Measurements from ENCODE around the gene TRIP13. TPM values are rescaled to one million over a fixed set of nuclear protein-coding genes. Genes with fewer than 3 reads are reported as not detected.

TRIP13 gene
- total and polyA plus RNA-seq, 2 donors: 1.6 to 8.7 TPM

DNA sequence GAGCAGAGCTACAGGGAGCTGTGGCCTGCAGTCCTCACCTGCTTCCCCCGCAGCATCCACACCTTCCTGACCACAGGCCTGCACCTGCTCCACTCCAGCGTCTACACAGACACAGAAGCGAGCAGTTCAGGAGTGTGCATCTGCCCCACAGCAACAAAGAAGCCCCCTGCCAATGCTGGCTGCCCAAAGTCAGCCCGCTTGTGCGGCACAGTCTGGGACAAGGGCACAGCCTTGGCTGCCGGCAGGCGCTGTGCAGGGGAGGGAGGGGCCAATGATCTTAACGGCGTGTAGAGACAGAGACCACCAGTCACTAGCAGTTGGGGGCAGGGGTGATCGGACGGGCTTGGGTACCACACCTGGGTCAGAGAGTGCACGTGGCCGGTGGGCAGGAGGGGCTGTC, 6.6 kb upstream of the TRIP13 start:
- no peak for DNase-seq (ENCODE audit: extremely low spot score)
- 93% methylated on average over 13 of the region's 13 CpGs for WGBS
- Histone ChIP-seq H3K27ac (ENCODE audit: low read depth) (no peak overlapping the region), H3K4me3 (ENCODE audit: low read depth, low read length) (no peak overlapping the region), H3K4me1 (ENCODE audit: insufficient read depth) (no peaks in the 10 kb centered on the region), H3K36me3 (ENCODE audit: insufficient read depth) (peaks cover 11% of the 10 kb centered on the region)

DNA sequence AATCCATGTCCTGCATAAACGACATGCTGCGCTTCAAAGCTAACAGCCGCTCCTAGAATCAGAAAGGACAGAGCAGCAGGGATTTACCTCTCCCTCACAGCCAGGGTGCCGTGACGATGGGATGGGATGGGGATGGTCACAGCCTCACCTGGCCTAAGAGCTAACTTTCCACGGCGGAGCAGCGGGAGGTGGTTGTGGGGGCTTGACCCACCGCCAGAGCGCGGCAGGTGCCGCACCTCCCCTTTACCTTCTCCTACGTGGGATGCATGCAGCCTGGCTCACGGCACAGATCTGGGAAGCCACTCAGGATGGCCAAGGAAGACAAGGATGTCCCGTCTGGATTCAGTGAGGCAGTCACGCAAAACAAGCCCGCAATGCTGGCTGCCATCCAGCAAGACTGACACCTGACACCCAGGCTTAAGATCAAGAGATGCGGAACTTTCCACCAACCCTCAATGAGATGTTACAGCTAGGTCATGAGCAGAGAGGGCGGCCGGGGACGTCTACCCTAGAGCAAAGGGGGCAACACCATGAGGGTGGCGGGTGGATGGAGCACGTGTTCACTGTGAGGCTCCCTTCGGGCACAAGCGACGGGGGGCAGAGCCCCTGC, 5.9 kb upstream of the TRIP13 start:
- DNase-seq (ENCODE audit: extremely low spot score): no peak
- Histone ChIP-seq H3K27ac (ENCODE audit: low read depth) (no peak overlapping the region), H3K36me3 (ENCODE audit: insufficient read depth) (peaks cover 7% of the 10 kb centered on the region), H3K4me3 (ENCODE audit: low read depth, low read length) (no peak overlapping the region), H3K4me1 (ENCODE audit: insufficient read depth) (no peaks in the 10 kb centered on the region)
- WGBS: 93% methylated on average over 26 of the region's 26 CpGs

DNA sequence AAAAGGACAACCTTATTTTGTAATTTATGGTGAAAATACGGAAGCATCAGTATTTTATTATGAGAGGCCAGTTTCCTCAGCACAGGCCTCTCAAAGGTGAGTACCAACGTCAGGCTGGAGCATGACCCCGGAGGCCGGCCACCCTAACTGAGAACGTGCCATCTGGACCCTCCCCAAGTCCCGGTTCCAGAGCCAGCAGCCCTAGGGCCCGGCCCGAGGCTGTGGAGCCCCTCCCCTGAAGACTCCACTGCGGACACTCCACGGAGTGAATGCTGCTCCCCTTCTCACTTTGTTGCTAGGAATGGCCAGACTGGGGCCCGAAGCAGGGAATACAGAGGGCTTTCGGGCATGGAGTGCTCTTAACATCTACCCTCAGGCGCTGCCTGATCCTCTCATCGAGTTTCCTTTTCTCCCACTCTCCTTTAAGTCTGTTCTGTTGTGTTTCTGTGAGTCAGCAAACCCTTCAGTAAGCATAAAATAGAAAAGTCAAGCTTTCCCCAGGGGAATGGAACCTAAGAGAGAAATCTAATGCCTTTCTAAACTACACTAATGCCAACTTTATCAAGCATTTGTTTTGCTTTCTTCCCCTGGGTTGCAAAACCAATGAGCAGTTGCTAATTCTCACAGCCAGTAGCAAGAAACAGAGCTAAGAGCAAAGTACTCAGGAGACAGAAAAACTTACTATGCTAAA, 4.6 kb upstream of the TRIP13 start:
- Histone ChIP-seq H3K27ac (ENCODE audit: low read depth) (no peak overlapping the region), H3K36me3 (ENCODE audit: insufficient read depth) (peaks cover 7% of the 10 kb centered on the region), H3K4me3 (ENCODE audit: low read depth, low read length) (no peak overlapping the region), H3K4me1 (ENCODE audit: insufficient read depth) (no peaks in the 10 kb centered on the region)
- no peak for DNase-seq (ENCODE audit: extremely low spot score)
- 88% methylated on average over 14 of the region's 14 CpGs for WGBS

DNA sequence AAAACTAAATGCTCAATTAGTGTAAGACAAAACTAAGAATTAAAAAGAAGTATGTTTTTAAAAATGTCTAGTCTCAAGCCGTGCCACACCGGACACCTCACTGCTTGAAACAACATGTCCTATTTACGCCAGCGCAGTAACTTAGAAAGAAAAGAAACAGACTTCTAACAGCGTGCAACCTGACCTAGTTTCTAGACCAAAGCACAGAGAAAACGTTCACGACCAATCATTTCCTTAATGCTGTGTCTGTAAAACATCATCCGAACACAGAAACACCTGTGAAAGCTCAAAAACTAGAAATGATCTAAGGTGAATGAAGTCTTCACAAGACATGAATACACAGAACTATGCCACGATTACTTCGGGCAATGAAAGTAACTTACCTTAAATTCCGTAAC, 4.0 kb upstream of the TRIP13 start:
- no peaks in the 10 kb centered on the region for H3K4me1 ChIP-seq (ENCODE audit: insufficient read depth)
- no peak overlapping the region for H3K4me3 ChIP-seq (ENCODE audit: low read depth, low read length)
- H3K36me3 ChIP-seq (ENCODE audit: insufficient read depth): peaks cover 7% of the 10 kb centered on the region
- H3K27ac ChIP-seq (ENCODE audit: low read depth): no peak overlapping the region
- WGBS: 94% methylated on average over 11 of the region's 11 CpGs
- no peak for DNase-seq (ENCODE audit: extremely low spot score)

DNA sequence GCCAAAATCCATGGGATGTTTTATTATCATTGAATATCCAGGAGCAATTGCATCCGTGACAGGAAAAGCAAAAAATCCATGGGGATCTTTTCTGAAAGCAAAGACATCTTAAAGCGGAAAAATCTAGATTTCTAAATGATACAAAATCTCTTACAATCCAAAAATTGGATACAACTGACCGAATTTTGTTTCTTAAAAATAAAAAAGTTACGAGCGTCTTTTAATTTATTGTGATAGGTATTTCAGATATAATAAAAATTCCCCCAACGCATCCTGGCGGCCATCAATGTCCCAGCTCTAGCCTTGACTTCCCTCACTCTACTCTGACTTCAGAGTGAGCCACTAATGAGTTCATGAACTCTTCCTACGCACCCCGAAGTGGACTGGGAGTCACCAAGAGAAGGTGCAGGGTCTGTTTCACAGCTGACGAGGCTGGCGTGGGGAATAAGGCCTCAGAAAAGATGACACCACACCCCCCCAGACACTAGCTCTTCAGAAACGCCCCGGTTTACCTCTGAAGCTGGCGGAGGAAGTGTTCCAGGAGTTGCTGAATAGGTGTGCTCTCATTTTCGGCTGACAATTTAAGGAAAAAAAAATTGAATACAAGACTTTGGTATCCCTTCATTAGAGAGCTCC, 3.5 kb upstream of the TRIP13 start:
- 94% methylated on average over 15 of the region's 15 CpGs for WGBS
- no peak overlapping the region for H3K27ac ChIP-seq (ENCODE audit: low read depth)
- H3K36me3 ChIP-seq (ENCODE audit: insufficient read depth): peaks cover 7% of the 10 kb centered on the region
- no peak overlapping the region for H3K4me3 ChIP-seq (ENCODE audit: low read depth, low read length)
- H3K4me1 ChIP-seq (ENCODE audit: insufficient read depth): no peaks in the 10 kb centered on the region
- no peak for DNase-seq (ENCODE audit: extremely low spot score)

DNA sequence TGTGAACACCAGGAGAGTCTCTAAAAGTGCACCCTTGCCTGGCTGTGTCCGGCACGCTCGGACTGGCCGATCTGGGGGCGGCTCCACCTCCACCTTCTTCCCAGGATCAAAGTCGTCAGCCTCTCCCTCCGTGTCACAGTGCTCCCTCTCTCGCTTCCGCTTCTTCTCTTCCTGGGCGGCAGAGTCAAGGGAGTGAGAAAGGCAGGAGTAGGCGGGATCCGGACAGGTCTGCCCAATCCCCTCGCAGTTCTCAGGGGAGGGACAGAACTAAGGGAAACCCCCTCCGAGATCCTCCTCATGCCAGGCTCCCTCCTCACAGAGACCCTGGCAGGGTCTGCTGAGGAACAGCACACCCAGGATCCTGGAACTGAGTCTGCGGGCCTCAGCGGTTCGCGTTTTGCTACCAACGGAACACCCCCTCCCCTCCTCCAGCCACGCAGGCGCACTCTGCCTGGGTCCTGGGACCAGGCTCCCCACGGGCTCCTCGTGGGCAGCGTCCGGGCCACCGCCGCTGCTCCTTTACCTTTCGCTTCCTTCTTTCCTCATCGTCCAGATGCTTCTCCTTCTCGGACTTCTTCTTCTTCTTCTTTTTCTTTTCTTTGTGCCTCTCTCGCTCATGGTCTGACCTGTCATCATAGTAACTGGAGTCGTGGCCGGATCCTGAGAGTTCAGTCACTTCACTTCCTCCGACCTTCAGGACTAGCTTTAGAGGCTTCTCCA, 1.4 kb upstream of the TRIP13 start:
- no peak overlapping the region for H3K27ac ChIP-seq (ENCODE audit: low read depth)
- 80% methylated on average over 34 of the region's 34 CpGs for WGBS

DNA sequence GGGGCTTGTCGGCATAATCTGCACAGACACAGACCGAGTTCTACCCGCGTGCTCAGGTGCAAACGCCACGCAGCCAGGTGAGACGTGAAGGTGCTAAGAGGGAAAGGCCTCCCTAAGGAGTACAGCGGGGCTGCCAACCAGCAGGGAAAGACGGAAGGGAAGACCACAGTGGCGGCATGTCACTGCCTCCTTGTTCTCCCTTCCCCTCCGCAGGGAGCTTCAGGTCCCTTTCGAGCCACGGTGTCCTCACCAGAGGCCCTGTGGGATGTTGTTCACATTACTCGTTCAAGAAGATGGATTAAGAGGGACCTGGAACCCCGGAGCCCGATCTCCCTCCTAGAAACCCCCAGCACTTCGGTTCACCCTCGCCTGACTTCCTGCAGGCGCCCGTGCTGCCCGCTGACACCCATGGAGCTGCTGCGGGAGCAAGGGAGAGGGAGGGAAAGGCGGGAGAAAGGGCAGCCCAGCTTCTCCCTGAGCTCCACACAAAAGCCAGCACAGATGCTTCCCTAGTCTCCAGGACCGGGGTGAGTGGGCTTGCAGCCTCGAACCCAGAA, 769 bp upstream of the TRIP13 start:
- Histone ChIP-seq H3K4me1 (ENCODE audit: insufficient read depth) (no peaks in the 10 kb centered on the region), H3K27ac (ENCODE audit: low read depth) (peak overlapping the region; percentile 69), H3K4me3 (ENCODE audit: low read depth, low read length) (peak overlapping the region; percentile 85), H3K36me3 (ENCODE audit: insufficient read depth) (peaks cover 3% of the 10 kb centered on the region)
- 12% methylated on average over 25 of the region's 25 CpGs for WGBS
- no peak for DNase-seq (ENCODE audit: extremely low spot score)

More for the DNA sequence above, 1.4 kb upstream of the TRIP13 start:
- H3K36me3 ChIP-seq (ENCODE audit: insufficient read depth): peaks cover 4% of the 10 kb centered on the region
- no peak for DNase-seq (ENCODE audit: extremely low spot score)
- H3K4me1 ChIP-seq (ENCODE audit: insufficient read depth): no peaks in the 10 kb centered on the region
- peak overlapping the region; percentile 85 for H3K4me3 ChIP-seq (ENCODE audit: low read depth, low read length)

DNA sequence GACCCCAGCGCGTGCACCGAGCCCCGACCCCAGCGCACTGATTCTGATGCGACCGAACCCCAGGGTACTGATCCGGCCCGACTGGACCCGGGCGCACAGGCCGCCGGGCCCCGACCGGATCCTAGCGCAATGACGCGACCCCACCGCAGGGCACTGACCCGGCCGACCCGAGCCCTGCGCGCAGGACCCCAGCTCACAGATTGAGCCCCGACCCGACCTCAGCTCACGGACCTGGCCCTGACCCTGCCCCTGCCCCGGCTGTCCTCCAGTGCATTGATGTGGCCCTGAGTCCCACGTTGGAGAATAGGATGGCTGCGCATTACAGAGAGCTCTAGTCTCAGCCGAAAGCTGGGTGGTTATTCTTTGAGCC, 438 bp downstream of the TRIP13 start:
- Histone ChIP-seq H3K27ac (ENCODE audit: low read depth) (no peak overlapping the region), H3K36me3 (ENCODE audit: insufficient read depth) (no peaks in the 10 kb centered on the region), H3K4me1 (ENCODE audit: insufficient read depth) (no peaks in the 10 kb centered on the region), H3K4me3 (ENCODE audit: low read depth, low read length) (peak overlapping the region; percentile 85)
- under 1% methylated on average over 31 of the region's 31 CpGs for WGBS
- no peak for DNase-seq (ENCODE audit: extremely low spot score)

DNA sequence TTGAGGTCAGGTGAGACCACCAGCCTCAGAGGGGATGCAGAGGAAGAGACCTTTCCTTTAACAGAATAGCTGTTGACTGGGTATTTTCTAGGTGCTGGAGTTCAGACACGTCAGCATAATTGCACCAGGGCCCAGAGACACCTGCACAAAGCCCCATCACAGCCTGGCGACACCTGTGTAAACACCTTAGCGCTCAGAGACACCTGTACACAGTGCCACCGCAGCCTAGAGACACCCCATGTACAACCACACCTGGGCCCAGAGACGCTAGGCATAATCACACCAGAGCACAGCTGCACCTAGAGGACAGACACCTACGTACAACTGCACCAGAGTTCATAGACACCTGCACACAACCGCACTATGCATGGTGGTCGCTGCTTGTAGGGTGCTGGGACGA, 1.0 kb downstream of the TRIP13 start:
- Histone ChIP-seq H3K4me3 (ENCODE audit: low read depth, low read length) (no peak overlapping the region), H3K36me3 (ENCODE audit: insufficient read depth) (no peaks in the 10 kb centered on the region), H3K4me1 (ENCODE audit: insufficient read depth) (no peaks in the 10 kb centered on the region), H3K27ac (ENCODE audit: low read depth) (no peak overlapping the region)
- 87% methylated on average over 9 of the region's 9 CpGs for WGBS
- DNase-seq (ENCODE audit: extremely low spot score): no peak

DNA sequence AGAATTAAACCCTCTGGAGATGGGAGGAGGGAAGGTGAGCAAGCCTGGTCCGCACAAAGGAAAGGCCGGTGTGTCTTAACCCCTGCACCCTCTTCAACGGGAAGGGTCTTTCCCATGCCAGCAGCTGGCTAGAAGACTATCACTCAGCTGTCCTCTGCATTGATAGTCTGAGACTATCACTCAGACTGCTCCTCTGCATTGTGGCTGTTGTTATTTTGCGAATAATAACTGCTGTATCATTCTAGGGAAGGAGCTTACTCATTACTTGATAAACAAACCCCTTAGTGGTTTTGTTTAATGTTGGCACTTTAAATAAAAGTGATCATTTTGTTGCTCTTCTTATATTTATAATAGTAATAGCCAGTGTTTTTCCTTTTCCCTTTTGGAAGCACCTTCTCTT, 8.1 kb downstream of the TRIP13 start:
- no peaks in the 10 kb centered on the region for H3K4me1 ChIP-seq (ENCODE audit: insufficient read depth)
- no peak for DNase-seq (ENCODE audit: extremely low spot score)
- no peak overlapping the region for H3K27ac ChIP-seq (ENCODE audit: low read depth)
- H3K36me3 ChIP-seq (ENCODE audit: insufficient read depth): no peaks in the 10 kb centered on the region
- no peak overlapping the region for H3K4me3 ChIP-seq (ENCODE audit: low read depth, low read length)
- 91% methylated on average over 4 of the region's 4 CpGs for WGBS

DNA sequence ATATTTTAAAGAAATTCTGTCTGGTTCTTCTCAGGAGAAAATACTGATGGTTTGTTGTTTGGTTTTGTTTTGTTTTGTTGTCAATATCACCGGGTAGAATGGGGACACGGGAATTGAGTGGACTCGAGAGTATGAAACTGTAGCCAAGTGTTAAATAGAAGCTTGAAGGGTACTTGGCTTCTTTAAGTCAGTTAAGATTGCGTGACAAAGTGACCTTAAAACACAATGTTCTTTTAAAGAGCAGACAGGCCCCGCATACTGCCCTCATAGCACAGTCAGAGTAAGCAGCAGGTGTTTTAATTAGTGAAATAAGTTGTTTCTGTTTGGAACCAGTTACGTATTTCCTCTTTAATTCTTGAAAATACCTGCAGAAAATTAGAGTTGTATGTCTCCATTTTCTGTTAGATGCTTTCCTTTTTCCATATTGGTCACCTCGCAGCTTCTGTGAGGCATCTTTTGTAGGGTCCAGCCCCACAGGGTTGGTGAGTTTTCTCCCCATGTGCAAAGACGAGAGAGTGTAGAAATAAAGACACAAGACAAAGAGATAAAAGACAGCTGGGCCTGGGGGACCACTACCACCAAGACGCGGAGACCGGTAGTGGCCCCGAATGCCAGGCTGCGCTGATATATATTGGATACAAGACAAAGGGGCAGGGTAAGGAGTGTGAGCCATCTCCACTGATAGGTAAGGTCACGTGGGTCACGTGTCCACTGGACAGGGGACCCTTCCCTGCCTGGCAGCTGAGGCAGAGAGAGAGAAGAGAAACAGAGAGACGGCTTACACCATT, 9.6 kb downstream of the TRIP13 start:
- no peaks in the 10 kb centered on the region for H3K36me3 ChIP-seq (ENCODE audit: insufficient read depth)
- WGBS: 91% methylated on average over 16 of the region's 16 CpGs
- no peak overlapping the region for H3K4me3 ChIP-seq (ENCODE audit: low read depth, low read length)
- no peaks in the 10 kb centered on the region for H3K4me1 ChIP-seq (ENCODE audit: insufficient read depth)
- H3K27ac ChIP-seq (ENCODE audit: low read depth): no peak overlapping the region
- no peak for DNase-seq (ENCODE audit: extremely low spot score)

DNA sequence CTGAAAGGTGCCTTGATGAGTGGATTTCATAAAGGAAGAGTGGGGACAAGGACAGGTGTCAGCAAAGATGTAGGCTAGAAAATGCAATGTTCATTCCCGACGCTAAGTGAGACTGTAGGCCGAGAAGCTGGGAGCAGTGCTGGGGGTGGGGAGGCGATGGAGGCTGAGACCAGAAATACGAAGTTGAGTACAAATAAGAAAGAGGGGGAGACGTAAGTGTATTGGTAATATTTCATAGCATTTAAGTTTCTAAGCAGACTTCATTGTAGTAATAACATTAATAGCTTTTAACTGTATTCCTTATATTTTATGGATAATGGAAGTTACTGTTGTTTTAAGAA, 11.0 kb downstream of the TRIP13 start:
- DNase-seq (ENCODE audit: extremely low spot score): no peak
- 94% methylated on average over 6 of the region's 6 CpGs for WGBS
- Histone ChIP-seq H3K36me3 (ENCODE audit: insufficient read depth) (no peaks in the 10 kb centered on the region), H3K27ac (ENCODE audit: low read depth) (no peak overlapping the region), H3K4me3 (ENCODE audit: low read depth, low read length) (no peak overlapping the region), H3K4me1 (ENCODE audit: insufficient read depth) (no peaks in the 10 kb centered on the region)

DNA sequence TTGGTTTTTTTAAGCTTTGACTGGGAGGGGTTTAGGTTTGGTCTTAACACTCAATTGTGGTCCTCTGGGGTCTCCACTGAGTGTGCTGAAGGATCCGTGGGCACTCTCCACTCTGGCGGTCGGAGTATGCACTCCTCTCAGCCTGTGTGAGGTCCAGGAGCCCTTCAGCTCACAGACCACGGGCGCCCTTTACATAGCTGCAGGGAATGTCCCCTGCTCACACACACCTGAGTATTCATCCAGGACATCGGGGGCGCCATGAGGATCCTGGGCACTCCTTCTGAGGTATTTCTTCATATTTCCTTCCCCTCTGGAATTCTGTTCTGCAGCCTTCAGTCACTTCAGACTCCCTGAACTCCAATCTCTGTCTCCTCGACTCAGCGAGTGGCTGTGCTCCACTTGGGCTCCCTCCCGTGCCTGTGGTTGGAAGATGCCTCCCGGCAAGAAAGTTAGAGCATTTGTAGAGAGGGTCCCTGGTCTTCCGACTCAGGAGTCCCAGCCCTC, 12.5 kb downstream of the TRIP13 start:
- no peak for DNase-seq (ENCODE audit: extremely low spot score)
- H3K27ac ChIP-seq (ENCODE audit: low read depth): no peak overlapping the region
- H3K4me3 ChIP-seq (ENCODE audit: low read depth, low read length): no peak overlapping the region
- no peaks in the 10 kb centered on the region for H3K4me1 ChIP-seq (ENCODE audit: insufficient read depth)
- WGBS: 96% methylated on average over 12 of the region's 12 CpGs
- no peaks in the 10 kb centered on the region for H3K36me3 ChIP-seq (ENCODE audit: insufficient read depth)

All from urinary bladder (tissue), 4 donors.